ENCODE measurements around the gene FYN. TPM values are rescaled to one million over a fixed set of nuclear protein-coding genes. Genes with fewer than 3 reads are reported as not detected.

Gene FYN
- total RNA-seq, 1 donor from 2014 or later = 525 TPM

DNA sequence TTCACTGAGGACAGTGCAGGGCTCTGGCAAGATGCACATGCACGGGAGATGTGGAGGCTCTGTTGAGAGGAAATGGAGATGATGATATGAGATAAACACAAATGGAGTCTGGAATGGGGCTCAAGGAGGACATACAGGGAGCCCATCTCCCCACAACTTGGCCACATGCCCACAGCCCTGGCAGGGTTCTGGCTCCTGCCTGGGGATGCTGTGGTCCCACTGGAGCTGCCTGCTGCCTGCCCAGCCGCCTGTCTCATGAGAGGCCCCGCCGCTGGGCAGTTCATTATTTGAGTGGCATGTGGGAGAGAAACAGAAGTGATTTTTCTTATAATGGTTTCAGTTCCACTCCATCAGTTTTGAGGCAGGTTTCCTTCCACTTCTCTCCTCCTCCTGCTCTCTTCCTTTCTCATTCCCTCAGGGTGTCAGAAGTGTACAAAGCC is 134.0 kb downstream of the FYN start:
- TF ChIP-seq, protein P1, sequence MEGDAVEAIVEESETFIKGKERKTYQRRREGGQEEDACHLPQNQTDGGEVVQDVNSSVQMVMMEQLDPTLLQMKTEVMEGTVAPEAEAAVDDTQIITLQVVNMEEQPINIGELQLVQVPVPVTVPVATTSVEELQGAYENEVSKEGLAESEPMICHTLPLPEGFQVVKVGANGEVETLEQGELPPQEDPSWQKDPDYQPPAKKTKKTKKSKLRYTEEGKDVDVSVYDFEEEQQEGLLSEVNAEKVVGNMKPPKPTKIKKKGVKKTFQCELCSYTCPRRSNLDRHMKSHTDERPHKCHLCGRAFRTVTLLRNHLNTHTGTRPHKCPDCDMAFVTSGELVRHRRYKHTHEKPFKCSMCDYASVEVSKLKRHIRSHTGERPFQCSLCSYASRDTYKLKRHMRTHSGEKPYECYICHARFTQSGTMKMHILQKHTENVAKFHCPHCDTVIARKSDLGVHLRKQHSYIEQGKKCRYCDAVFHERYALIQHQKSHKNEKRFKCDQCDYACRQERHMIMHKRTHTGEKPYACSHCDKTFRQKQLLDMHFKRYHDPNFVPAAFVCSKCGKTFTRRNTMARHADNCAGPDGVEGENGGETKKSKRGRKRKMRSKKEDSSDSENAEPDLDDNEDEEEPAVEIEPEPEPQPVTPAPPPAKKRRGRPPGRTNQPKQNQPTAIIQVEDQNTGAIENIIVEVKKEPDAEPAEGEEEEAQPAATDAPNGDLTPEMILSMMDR (IDR thresholded peaks at IDR 0.05; ENCODE audit: partially characterized antibody, unreplicated experiment) = no peak
- Mint-ChIP-seq H3K27ac (ENCODE audit: unreplicated experiment) (no peak overlapping the region), H3K4me1 (ENCODE audit: low read depth, unreplicated experiment) (peaks cover 14% of the 10 kb centered on the region), H3K36me3 (ENCODE audit: unreplicated experiment) (peaks cover 4% of the 10 kb centered on the region), H3K9me3 (ENCODE audit: unreplicated experiment) (peaks cover 4% of the 10 kb centered on the region), H3K27me3 (ENCODE audit: unreplicated experiment) (peaks cover 8% of the 10 kb centered on the region), H3K4me3 (ENCODE audit: unreplicated experiment) (no peak overlapping the region)
- DNase-seq = no peak

DNA sequence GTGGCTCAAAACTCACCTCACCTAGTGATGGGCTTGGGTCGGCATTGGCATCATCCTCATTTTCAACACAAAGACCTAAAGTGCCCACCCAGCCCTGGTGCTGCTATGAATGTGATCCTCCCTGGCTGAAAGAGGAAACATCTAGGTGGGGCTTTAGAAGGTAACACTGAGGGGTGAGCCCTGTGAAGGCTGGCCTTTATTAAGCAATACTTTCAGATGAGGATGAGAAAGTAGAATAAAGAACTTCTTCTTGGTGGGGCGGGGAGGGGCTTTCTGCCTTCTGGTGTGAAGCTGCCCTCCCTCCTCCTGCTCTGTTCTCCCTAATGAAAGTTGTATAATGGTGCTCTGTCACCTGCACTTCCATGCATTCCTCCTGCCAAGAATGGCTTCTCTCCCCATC is 134.6 kb downstream of the FYN start:
- TF ChIP-seq, protein P1 (IDR thresholded peaks at IDR 0.05; ENCODE audit: partially characterized antibody, unreplicated experiment) = no peak
- Mint-ChIP-seq H3K4me1 (ENCODE audit: low read depth, unreplicated experiment) (peaks cover 8% of the 10 kb centered on the region), H3K4me3 (ENCODE audit: unreplicated experiment) (no peak overlapping the region), H3K27me3 (ENCODE audit: unreplicated experiment) (peaks cover 8% of the 10 kb centered on the region), H3K9me3 (ENCODE audit: unreplicated experiment) (peaks cover 4% of the 10 kb centered on the region), H3K36me3 (ENCODE audit: unreplicated experiment) (peaks cover 4% of the 10 kb centered on the region), H3K27ac (ENCODE audit: unreplicated experiment) (no peak overlapping the region)
- DNase-seq = no peak

DNA sequence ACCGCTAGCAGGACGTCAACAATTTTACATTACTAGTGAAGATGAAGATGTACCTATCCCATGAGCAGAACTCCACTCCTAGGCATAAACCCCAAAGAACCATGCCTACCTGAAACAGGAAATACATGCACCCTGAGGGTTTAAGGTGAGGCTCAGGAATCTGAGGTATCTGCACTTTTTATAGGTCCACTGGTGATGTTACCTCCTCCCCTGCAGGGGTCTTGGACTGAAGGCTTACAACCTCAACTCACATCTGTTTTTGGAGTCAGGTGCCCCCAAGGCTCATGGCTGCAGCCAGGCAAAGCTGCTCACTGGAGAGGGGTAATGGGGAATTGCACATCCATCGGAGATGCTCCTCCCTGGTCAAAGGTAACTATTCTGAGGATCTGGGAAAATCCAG is 135.1 kb downstream of the FYN start:
- Mint-ChIP-seq H3K4me1 (ENCODE audit: low read depth, unreplicated experiment) (peaks cover 5% of the 10 kb centered on the region), H3K9me3 (ENCODE audit: unreplicated experiment) (peaks cover 4% of the 10 kb centered on the region), H3K27ac (ENCODE audit: unreplicated experiment) (no peak overlapping the region), H3K36me3 (ENCODE audit: unreplicated experiment) (peaks cover 3% of the 10 kb centered on the region), H3K27me3 (ENCODE audit: unreplicated experiment) (peaks cover 8% of the 10 kb centered on the region), H3K4me3 (ENCODE audit: unreplicated experiment) (no peak overlapping the region)
- no peak for DNase-seq
- TF ChIP-seq, protein P1 (IDR thresholded peaks at IDR 0.05; ENCODE audit: partially characterized antibody, unreplicated experiment) = no peak

DNA sequence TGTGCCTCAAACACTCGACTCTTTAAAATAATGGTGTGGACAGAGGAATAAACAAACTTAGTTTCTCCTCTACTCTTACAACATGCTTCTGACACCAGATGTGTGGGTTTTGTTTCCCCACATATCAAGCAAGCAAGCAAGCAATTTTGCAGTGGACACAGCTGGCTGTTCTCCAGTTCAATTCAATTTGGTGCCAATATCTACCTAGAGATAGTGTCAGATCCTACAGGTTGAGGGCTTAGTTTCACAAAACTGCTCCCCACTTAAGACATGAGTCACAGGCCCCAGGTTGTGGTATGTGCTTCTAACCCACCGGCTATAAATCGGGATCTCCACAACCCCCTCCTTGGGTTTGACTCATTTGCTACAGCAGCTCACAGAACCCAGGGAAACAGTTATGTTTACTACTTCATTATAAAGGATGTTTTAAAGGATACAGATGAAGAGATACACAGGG is 136.2 kb downstream of the FYN start:
- Mint-ChIP-seq H3K27ac (ENCODE audit: unreplicated experiment) (no peak overlapping the region), H3K36me3 (ENCODE audit: unreplicated experiment) (peaks cover 9% of the 10 kb centered on the region), H3K9me3 (ENCODE audit: unreplicated experiment) (peaks cover 10% of the 10 kb centered on the region), H3K4me3 (ENCODE audit: unreplicated experiment) (no peak overlapping the region), H3K27me3 (ENCODE audit: unreplicated experiment) (peaks cover 8% of the 10 kb centered on the region), H3K4me1 (ENCODE audit: low read depth, unreplicated experiment) (peaks cover 5% of the 10 kb centered on the region)
- no peak for DNase-seq
- TF ChIP-seq, protein P1 (IDR thresholded peaks at IDR 0.05; ENCODE audit: partially characterized antibody, unreplicated experiment) = no peak

DNA sequence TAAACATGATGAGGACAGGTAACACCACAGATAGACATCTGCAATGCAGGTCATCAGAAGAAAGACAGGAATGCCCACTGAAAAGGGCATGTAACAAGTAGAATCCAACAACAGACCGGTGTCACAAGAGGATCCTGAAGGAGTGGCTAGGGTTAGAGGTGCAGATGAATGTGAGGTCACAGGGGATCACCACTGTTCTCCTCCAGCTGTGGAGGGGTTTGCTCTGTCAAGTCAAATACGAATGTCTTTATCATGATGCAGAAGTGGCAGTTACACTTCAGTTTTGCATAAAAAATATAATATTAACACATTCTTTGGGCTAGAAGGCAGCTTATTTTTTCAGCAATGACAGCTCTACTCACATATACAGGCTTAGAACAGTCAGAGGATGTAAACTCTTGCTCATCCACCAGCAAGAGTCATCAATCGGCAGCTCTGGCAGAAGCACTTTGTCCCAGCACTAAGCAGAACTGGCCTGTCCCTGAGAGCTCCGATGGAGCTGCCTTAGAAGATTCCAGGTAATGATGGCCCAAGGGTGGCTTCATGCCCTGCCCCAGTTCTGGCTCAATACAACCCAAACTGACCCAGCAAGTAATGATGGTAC is 137.1 kb downstream of the FYN start:
- no peak for DNase-seq
- H3K4me1 Mint-ChIP-seq (ENCODE audit: low read depth, unreplicated experiment) = peaks cover 8% of the 10 kb centered on the region
- peaks cover 14% of the 10 kb centered on the region for H3K36me3 Mint-ChIP-seq (ENCODE audit: unreplicated experiment)

More for the DNA sequence above, 137.1 kb downstream of the FYN start:
- peaks cover 11% of the 10 kb centered on the region for H3K27me3 Mint-ChIP-seq (ENCODE audit: unreplicated experiment)
- TF ChIP-seq, protein P1 (IDR thresholded peaks at IDR 0.05; ENCODE audit: partially characterized antibody, unreplicated experiment) = no peak
- H3K4me3 Mint-ChIP-seq (ENCODE audit: unreplicated experiment) = no peak overlapping the region
- H3K27ac Mint-ChIP-seq (ENCODE audit: unreplicated experiment) = no peak overlapping the region
- H3K9me3 Mint-ChIP-seq (ENCODE audit: unreplicated experiment) = peaks cover 12% of the 10 kb centered on the region
